Endothelial cell of umbilical vein (primary cell): Measurements from ENCODE around the gene DNAH9. TPM values are rescaled to one million over a fixed set of nuclear protein-coding genes. Genes with fewer than 3 reads are reported as not detected.

ENCODE experiments used
- BruUV-seq: library from RNA; stranded (reverse); fragments of 400-500 nt; replicated peaks from 2 replicates; lab custom pipeline; 2021; lab: Mats Ljungman, UMichigan
- CTCF ChIA-PET: fragments of 300-600, 350-600 bp; sonication (Branson Sonifier 250); formaldehyde crosslinking; loops from one replicate; lab custom pipeline; 2021; ENCODE audit warnings: antibody characterized with exemption, inconsistent platforms; lab: Charles Lee
- POLR2A ChIA-PET: fragments of 300-600, 350-600 bp; sonication (Branson Sonifier 250); formaldehyde crosslinking; loops from one replicate; lab custom pipeline; 2021; ENCODE audit warnings: antibody characterized with exemption, inconsistent platforms; lab: Charles Lee
- DNase-seq: peaks from one replicate; pipeline ENCODE4 v3.0.0-alpha.2; 2011; ENCODE audit warnings: low read depth, low spot score
- FAIRE-seq: peaks from 2 replicates; lab custom pipeline; 2011; peaks lifted over from hg19 to GRCh38; lab: Jason Lieb, UNC
- H2AFZ ChIP-seq: 2 replicates; pipeline ENCODE4 v1.6.0; 2012; ENCODE audit warnings: low read depth, low read length, control low read depth, inconsistent platforms
- H3K27ac ChIP-seq: 2 replicates; pipeline ENCODE4 v1.5.1; 2011; ENCODE audit warnings: low read depth, mild to moderate bottlenecking, control low read depth, low read length, moderate library complexity; ENCODE audit not compliant: insufficient read depth
- H3K27me3 ChIP-seq, 2 experiments: 2 replicates each; pipeline versions ENCODE4 v1.6.0 to v1.6.1; 2011; ENCODE audit warnings: low read length in 2 of 2, mixed read lengths in 1 of 2; ENCODE audit not compliant: control insufficient read depth in 2 of 2, insufficient read depth in 2 of 2
- H3K36me3 ChIP-seq, 2 experiments: 2 replicates in 1 of 2; 3 replicates in 1 of 2; pipeline ENCODE4 v1.5.1; 2011; ENCODE audit warnings: low read length in 2 of 2, mild to moderate bottlenecking in 1 of 2, moderate library complexity in 1 of 2; ENCODE audit not compliant: control insufficient read depth in 2 of 2, insufficient read depth in 2 of 2; ENCODE audit errors: extremely low read depth in 1 of 2
- H3K4me1 ChIP-seq: 3 replicates; pipeline ENCODE4 v1.5.1; 2011; ENCODE audit warnings: mild to moderate bottlenecking, low read length; ENCODE audit not compliant: control insufficient read depth, insufficient read depth; ENCODE audit errors: extremely low read depth
- H3K4me2 ChIP-seq: 2 replicates; pipeline ENCODE4 v1.6.1; 2011; ENCODE audit warnings: low read length, control low read depth, mixed read lengths; ENCODE audit not compliant: insufficient read depth
- H3K4me3 ChIP-seq, 3 experiments: fragments of 200-600 bp in 1 of 3; sonication (generic), shearing (Covaris generic) in 1 of 3; replicated peaks in 1 of 3; 2 replicates each; pipeline ENCODE4 v1.5.1; 2011 to 2016; ENCODE audit warnings: control low read depth in 3 of 3, low read length in 3 of 3, mild to moderate bottlenecking in 2 of 3, inconsistent platforms in 1 of 3, low read depth in 1 of 3, moderate library complexity in 1 of 3; ENCODE audit not compliant: insufficient read depth in 1 of 3
- H3K79me2 ChIP-seq: 2 replicates; pipeline ENCODE4 v1.6.0; 2012; ENCODE audit warnings: low read length, inconsistent platforms; ENCODE audit not compliant: control insufficient read depth, insufficient read depth
- H3K9ac ChIP-seq: replicated peaks from 2 replicates; pipeline ENCODE3; 2011; ENCODE audit warnings: low read length, control low read depth; ENCODE audit not compliant: insufficient read depth; ENCODE audit errors: extremely low read depth
- H3K9me1 ChIP-seq: replicated peaks from 3 replicates; pipeline ENCODE4 v1.6.0; 2011; ENCODE audit warnings: mild to moderate bottlenecking, low read length; ENCODE audit not compliant: control insufficient read depth, insufficient read depth; ENCODE audit errors: extremely low read depth
- H3K9me3 ChIP-seq: replicated peaks from 2 replicates; pipeline ENCODE4 v1.5.1; 2012; ENCODE audit warnings: low read length, inconsistent platforms; ENCODE audit not compliant: control insufficient read depth, insufficient read depth
- H4K20me1 ChIP-seq: replicated peaks from 2 replicates; pipeline ENCODE3; 2011; ENCODE audit warnings: mild to moderate bottlenecking, low read length; ENCODE audit not compliant: control insufficient read depth, insufficient read depth; ENCODE audit errors: extremely low read depth
- CTCF ChIP-seq, 2 donors: IDR thresholded peaks; 1 replicate in 1 of 2; 2 replicates in 1 of 2; pipeline ENCODE4 v1.5.1; 2011; ENCODE audit warnings: low read length in 2 of 2, mild to moderate bottlenecking in 2 of 2, moderate library complexity in 2 of 2, control low read depth in 1 of 2, inconsistent platforms in 1 of 2, low read depth in 1 of 2; ENCODE audit not compliant: insufficient read depth in 1 of 2; ENCODE audit errors: extremely low read depth in 1 of 2
- EZH2 ChIP-seq: IDR thresholded peaks from 2 replicates; pipeline ENCODE4 v1.6.1; 2012; ENCODE audit warnings: borderline replicate concordance, low read depth, mild to moderate bottlenecking, moderate library complexity, low read length, inconsistent platforms; ENCODE audit not compliant: severe bottlenecking
- FOS ChIP-seq: IDR thresholded peaks from 2 replicates; pipeline ENCODE4 v1.6.1; 2011; ENCODE audit warnings: mild to moderate bottlenecking, low read length, moderate library complexity, borderline replicate concordance; ENCODE audit not compliant: insufficient read depth
- GATA2 ChIP-seq: IDR thresholded peaks from 2 replicates; pipeline ENCODE4 v1.7.0; 2011; ENCODE audit warnings: low read depth, mild to moderate bottlenecking, moderate library complexity, mixed read lengths, low read length; ENCODE audit not compliant: insufficient read length, insufficient read depth
- JUN ChIP-seq: IDR thresholded peaks from 2 replicates; pipeline ENCODE4 v1.6.1; 2011; ENCODE audit warnings: borderline replicate concordance, low read depth; ENCODE audit not compliant: insufficient read length, insufficient read depth
- MAX ChIP-seq: IDR thresholded peaks from 2 replicates; pipeline ENCODE4 v1.6.1; 2011; ENCODE audit not compliant: insufficient read depth, insufficient read length
- MYC ChIP-seq: IDR thresholded peaks from one replicate; pipeline ENCODE4 v1.6.1; 2011; ENCODE audit warnings: mild to moderate bottlenecking, low read depth, low read length
- POLR2A ChIP-seq: IDR thresholded peaks from 2 replicates; pipeline ENCODE4 v1.6.1; 2012; ENCODE audit warnings: low read depth, mild to moderate bottlenecking, control low read depth, low read length
- POLR2AphosphoS5 ChIP-seq: IDR thresholded peaks from 2 replicates; pipeline ENCODE4 v1.6.1; 2012; ENCODE audit warnings: low read depth, mild to moderate bottlenecking, control low read depth, low read length, moderate library complexity; ENCODE audit not compliant: insufficient read depth
- dilution Hi-C: fragments of 300-500 bp; cut with MboI; formaldehyde crosslinking; loops from one replicate; pipeline ENCODE4 v1.15.0; 2019; ENCODE audit warnings: low sequenced_read_pairs; ENCODE audit not compliant: extremely low pct_ligation_motif_present
- intact Hi-C: fragments of 100-400 bp; cut with micrococcal nuclease; formaldehyde crosslinking; loops from one replicate; pipeline ENCODE4 v1.10.0; 2022
- polyA plus RNA-seq, 4 experiments: library from polyadenylated mRNA; depleted of rRNA in 3 of 4; stranded (reverse) in 3 of 4; unstranded in 1 of 4; fragments of >200 nt; gene quantifications; 2 replicates each; pipeline versions ENCODE4 v1.2.1 to v1.2.3, GENCODE V29; 2011 to 2012; ENCODE audit warnings: missing spikeins in 1 of 4
- total RNA-seq: library from RNA; stranded (reverse); gene quantifications from 2 replicates; pipeline ENCODE4 v1.2.3, GENCODE V29; 2021

DNAH9 gene
- total and polyA plus RNA-seq, 2 donors (not counting 3 experiments of a cell fraction or from before 2014, with no cell fraction given), result not detected

GRCh38 chr17:11917415-11917814 is 319.1 kb downstream of the DNAH9 start:
- BruUV-seq, result no TSS peak
- H3K79me2 ChIP-seq, result no peaks in the 10 kb centered on the region
- no peak overlapping the region for H3K4me3 ChIP-seq
- no peaks in the 10 kb centered on the region for H3K27me3 ChIP-seq
- no peak for TF ChIP-seq MYC
- TF ChIP-seq POLR2A, result no peak
- TF ChIP-seq MAX, result no peak
- no peak for TF ChIP-seq GATA2
- TF ChIP-seq CTCF (IDR thresholded peaks at IDR 0.05; ENCODE audit: extremely low read depth in 1 of 2, insufficient read depth in 1 of 2, low read depth in 1 of 2, low read length in 2 of 2), result no peak
- TF ChIP-seq FOS, result no peak
- no peak for TF ChIP-seq EZH2
- TF ChIP-seq POLR2AphosphoS5, result no peak
- no peak for TF ChIP-seq JUN
- no peaks in the 10 kb centered on the region for H3K4me1 ChIP-seq
- no peak for FAIRE-seq
- dilution Hi-C loops, result no loop called here
- H3K9me1 ChIP-seq, result no peaks in the 10 kb centered on the region
- H3K9me3 ChIP-seq, result no peaks in the 10 kb centered on the region
- no peak overlapping the region for H3K4me2 ChIP-seq
- no peaks in the 10 kb centered on the region for H4K20me1 ChIP-seq
- H3K27ac ChIP-seq, result no peak overlapping the region
- H3K36me3 ChIP-seq, result no peaks in the 10 kb centered on the region
- intact Hi-C loops, result no loop called here
- DNase-seq, result no peak
- no peak overlapping the region for H2AFZ ChIP-seq
- CTCF ChIA-PET, result no interaction called here
- POLR2A ChIA-PET, result no interaction called here
- H3K9ac ChIP-seq, result no peak overlapping the region
